Fibroblast of skin of right biceps (primary cell): ENCODE measurements around the gene OR1N1.
"Not testable (repeated sequence)": the region's sequence is repeated elsewhere in the genome, so short reads cannot be mapped to it uniquely, and the experiment has no call there.

Experiments
- DNase-seq: peaks from one replicate; pipeline ENCODE4 v3.0.0-alpha.2; 2013

Gene OR1N1

DNA sequence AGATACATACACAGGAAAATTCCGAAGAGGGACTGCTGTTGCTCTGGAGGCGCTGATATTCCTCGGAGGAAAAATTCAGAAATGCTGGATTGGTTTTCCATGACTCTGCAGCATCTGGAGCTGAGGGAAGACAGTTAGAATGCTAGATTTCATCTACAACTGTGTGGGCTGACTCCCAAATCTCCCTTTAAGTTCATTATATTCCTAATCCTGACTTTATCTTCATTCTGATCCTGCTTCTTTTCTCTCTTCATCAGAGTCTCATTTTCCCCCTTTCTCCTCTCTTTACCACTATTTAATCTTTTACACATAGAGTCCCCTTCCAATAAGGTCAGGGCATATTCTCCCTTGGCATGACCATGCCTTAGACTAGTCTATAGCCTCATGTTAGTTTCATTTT is at the start of gene OR1N1:
Gene OR1N1 (minus strand): TSS at position 101 of the 400 bp plus-strand sequence. CDS start 0 bp downstream, at position 101.
- no peak for DNase-seq

DNA sequence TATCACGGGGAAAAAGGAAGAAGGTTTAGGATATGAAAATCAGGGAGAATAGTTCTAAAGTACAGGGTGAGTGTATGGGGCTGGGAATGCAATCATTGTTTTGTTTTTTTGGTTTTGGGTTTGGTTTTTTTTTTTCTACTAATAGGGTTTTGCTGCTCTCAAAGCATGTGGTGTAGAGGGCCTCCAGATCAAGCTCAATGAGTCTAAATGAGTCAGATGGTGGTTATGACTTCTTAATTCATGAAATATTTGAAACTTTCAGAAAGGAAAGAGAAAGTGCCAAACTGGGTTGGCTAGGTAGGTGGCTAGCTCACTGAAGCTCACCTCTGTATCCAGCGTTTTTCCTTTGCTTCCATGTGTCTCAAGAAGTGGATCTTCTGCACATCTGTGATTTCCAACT is 45.4 kb upstream of the OR1N1 start:
- no peak for DNase-seq

DNA sequence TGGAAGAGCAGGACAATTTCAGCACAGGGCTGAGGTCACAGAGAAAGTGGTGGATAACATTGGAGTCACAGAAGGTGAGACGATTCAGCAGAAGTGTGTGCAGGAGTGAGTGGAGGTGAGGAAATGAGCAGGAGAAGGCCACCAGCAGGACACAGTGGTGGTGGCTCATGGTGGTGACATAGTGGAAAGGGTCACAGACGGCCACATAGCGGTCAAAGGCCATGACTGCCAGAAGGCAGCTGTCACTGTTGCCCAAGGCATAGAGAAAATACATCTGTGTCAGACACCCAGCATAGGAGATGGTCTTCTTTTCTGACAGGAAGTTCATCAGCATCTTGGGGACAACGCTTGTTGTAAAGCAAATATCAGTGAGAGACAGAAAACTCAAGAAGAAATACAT is 40.8 kb upstream of the OR1N1 start:
- no peak for DNase-seq

DNA sequence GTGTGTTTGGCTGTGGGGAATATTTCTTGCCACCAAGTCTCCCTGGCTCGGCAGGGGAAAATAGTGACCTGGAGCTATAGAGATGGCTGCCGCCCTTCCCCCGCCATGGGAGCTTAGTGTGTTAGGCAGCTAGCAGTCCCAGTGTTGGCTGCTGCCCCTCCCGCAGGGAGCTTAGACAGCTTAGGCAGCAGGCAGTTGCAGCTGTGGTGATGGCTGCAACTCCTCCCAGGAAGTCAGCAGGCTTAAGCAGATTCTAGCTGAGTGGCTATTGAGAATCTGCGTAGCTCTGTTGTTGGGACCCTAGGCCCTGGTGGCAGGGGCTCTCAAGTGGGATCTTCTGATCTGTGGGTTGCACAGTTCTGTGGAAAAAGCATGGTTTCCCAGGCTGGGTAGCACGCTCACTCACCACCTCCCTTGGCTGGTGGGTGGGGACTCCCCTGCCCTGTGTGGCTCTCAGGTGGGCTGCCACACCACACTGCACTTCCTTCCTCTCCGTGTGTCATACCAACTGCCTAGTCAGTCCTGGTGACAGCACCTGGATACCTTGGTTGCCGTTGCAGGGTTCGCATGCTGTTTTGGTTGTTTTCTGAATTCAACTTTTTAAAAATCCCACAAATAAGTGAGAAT is 35.2 kb upstream of the OR1N1 start:
- DNase-seq = no peak

DNA sequence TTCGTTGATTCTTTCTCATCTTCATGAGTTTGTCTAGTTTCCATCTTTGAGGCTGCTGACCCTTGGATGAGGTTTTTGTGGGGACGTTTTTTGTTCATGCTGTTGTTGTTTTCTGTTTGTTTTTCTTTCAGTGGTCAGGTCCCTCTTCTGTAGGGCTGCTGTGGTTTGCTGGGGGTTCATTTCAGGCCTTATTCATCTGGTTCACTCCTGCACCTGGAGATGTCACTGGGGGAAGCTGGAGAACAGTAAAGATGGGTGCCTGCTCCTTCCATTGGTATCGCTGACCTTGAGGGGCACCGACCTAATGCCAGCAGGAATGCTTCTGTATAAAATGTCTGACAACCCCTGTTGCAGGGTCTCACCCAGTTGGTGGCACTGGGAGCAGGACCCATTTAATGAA is 34.4 kb upstream of the OR1N1 start:
- no peak for DNase-seq

DNA sequence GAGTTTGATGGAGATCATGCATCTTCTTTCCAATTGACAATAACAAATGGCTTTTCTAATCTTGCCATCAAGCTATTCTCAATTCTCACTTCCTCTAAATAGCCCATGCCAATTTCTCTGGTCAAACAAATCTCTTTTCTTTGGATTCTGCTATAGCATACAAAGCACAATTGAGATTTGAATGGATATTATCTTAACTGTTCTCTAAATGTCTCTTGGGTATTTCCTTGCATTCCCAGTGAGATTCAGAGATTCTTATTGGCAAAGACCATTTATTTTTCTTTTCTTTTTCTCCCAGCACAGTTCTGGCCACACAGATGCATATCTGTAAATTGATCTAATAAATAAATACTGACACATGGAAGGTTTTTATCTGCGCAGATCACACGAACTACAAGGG is 25.7 kb upstream of the OR1N1 start, which contains the start of gene OR1N2:
Gene OR1N2 (plus strand): TSS at position 301 of the 400 bp plus-strand sequence. CDS start 100 bp downstream, outside the sequence.
- DNase-seq = no peak

DNA sequence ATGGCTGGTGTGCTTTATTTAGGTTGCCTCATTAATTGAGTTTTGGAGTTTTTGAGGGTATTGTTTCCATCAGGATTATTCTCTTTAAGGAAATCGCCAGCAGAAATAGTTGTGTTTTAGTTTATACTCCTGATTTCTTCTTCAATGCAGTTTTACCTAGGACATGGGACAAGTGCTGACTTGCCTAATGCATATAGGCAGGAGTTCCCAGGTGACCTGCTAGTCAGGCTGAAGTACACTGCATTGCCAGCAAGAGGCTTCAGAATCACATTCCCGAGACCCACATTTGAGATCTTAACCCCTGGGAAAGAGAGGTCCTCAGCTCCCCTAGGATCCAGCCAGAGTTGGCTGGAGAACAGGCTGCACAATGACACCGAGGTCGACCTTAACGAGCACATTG is 24.3 kb upstream of the OR1N1 start:
- no peak for DNase-seq

DNA sequence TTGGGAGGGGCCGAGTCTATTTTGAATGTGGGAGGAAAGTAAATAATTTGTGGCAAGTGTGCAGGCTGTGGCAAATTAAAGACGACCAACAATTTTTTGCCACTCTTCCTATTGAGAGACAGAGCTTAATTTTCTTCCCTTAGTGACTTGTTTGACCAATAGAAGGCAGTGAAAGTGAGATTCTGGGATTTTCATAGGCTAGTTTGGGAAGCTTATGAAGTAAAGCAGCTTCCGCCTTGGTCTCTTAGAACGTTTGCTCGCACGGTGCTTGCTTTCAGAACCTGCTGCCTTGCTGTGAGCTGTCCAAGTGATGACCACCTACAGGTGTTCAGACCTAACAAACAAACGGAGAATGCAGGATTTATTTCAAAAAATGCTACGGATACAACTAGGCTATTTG is 19.1 kb upstream of the OR1N1 start:
- DNase-seq = no peak

- no peak for DNase-seq
These were observed 11.7 kb upstream of the OR1N1 start for GRCh38 chr9:122538757-122539156.

DNA sequence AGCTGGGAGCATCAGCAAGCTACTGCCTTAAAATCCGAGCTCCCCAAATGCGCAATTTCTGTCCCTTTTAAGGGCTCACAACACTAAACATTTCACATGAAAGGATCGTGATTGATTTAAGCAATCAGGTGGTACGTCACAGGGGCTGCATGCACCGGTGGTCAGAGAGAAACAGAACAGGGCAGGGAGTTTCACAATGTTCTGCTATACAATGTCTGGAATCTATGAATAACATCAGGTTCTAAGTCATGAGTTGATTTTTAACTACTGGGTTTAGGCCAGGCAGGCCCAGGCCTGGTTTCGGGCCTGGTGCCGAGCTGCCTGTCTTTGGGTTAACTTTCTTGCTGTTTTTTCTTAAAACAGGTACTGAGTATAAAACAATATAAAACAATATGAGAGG is 10.0 kb upstream of the OR1N1 start:
- DNase-seq = not testable (repeated sequence)

GRCh38 chr9:122536134-122536533 is 9.0 kb upstream of the OR1N1 start:
- DNase-seq = no peak

GRCh38 chr9:122531157-122531556 is 4.1 kb upstream of the OR1N1 start:
- DNase-seq = not testable (repeated sequence)

- no peak for DNase-seq
These were observed 491 bp downstream of the OR1N1 start for GRCh38 chr9:122526602-122527001.

DNA sequence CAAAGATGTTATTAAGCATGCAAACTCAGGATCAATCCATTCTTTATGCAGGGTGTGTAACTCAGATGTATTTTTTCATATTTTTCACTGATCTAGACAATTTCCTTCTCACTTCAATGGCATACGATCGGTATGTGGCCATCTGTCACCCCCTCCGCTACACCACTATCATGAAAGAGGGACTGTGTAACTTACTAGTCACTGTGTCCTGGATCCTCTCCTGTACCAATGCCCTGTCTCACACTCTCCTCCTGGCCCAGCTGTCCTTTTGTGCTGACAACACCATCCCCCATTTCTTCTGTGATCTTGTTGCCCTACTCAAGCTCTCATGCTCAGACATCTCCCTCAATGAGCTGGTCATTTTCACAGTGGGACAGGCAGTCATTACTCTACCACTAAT is 7.7 kb downstream of the OR1N1 start:
- no peak for DNase-seq

- DNase-seq = no peak
These were observed 8.3 kb downstream of the OR1N1 start, which contains the start of gene OR1J4 for GRCh38 chr9:122518841-122519240. Gene OR1J4, plus strand, starts transcription at chr9:122519141. Its CDS starts 0 bp downstream, at chr9:122519141.

DNA sequence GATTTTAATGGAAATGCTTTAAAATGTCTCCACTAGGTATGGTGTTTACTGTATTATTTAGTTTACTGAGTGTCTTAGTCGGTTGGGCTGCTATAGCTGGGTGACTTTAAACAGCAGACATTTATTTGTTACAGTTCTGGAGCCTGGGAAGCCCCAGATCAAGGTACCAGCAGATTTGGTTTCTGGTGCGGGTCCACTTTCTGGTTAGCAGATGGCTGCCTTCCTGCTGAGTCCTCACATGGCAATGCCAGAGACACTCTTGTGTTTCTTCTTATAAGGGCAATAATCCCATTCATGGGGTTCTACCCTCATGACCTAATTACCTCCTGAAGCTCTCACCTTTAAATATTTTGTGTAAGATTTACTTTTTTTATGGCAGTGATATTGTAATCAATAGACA is 8.9 kb downstream of the OR1N1 start:
- no peak for DNase-seq

DNA sequence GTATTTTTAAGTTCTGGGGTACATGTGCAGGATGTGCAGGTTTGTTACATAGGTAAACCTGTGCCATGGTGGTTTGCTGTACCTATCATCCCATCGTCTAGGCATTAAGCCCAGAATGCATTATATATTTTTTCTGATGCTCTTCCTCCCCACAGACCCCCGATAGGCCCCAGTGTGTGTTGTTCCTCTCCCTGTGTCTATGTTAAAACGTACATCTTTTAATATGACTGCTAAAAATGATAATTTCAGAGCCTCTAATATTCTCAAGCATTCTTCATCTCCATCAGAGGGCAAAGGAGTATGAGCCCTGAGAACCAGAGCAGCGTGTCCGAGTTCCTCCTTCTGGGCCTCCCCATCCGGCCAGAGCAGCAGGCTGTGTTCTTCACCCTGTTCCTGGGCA is 16.6 kb downstream of the OR1N1 start, which contains the start of gene OR1J2:
Gene OR1J2 (plus strand): TSS at position 301 of the 400 bp plus-strand sequence. CDS start 0 bp downstream, at position 301.
- DNase-seq = no peak

GRCh38 chr9:122506964-122507363 is 20.1 kb downstream of the OR1N1 start:
- no peak for DNase-seq

GRCh38 chr9:122498883-122499288 is 28.2 kb downstream of the OR1N1 start:
- DNase-seq = peak; percentile 11

DNA sequence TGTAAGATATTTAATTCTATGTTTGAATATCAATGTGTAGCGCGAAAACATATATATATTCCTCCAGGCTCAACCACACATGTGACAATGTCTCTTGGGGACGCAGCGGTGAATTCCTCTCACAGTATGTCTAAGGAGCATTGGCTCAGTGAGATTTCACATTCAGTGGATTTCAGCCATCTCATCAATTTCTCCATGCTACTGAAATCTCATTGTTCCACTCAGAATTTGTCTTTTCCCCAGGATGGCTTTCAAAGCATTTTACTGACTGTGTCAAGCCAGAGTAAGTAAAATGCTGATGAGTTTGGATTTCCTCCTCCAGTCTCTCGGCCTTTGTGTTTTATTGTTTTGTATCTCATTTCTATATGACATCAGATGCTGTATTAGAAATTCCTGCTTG is 48.0 kb downstream of the OR1N1 start:
- DNase-seq = no peak

DNA sequence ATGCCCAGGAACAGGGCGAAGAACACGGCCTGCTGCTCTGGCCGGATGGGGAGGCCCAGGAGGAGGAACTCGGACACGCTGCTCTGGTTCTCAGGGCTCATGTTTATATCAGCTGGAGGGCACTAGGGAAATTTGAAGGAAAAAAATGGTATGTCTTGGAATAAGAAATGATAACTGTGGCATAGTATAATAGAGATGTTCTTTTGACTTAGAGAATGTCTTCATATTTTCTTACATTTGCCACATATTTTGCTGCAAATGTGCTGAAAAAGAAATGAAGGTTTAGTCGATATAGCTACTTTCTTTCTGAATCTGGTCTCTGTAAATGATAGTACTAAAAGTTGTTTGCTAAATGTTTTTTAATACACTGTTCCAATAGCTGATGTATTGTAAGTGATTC is 49.3 kb downstream of the OR1N1 start, which contains the start of gene OR1J1:
Gene OR1J1 (minus strand): TSS at position 101 of the 400 bp plus-strand sequence. CDS start 0 bp downstream, at position 101.
- DNase-seq = no peak

DNA sequence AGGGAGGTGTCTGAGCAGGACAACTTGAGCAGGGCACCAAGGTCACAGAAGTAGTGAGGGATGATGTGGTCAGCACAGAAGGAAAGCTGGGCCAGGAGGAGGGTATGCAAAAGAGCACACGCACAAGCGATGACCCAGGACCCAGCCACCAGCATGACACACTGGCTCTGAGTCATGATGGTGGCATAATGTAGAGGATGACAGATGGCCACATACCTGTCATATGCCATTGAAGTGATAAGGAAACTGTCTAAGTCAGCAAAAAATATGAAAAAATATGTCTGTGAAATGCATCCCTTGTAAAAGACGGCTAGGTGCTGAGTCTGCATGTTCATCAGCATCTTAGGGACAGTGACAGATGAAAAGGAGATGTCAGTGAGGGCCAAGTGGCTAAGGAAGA is 49.7 kb downstream of the OR1N1 start:
- DNase-seq = no peak
